ENCODE results near the gene AJUBA. TPM values are rescaled to one million over a fixed set of nuclear protein-coding genes. Genes with fewer than 3 reads are reported as not detected.
"Not testable (repeated sequence)": the region's sequence is repeated elsewhere in the genome, so short reads cannot be mapped to it uniquely, and the experiment has no call there.

The AJUBA gene
- total RNA-seq, 1 donor from 2014 or later, result 111 TPM

GRCh38 chr14:22962061-22962676 lies 20.2 kb downstream of the AJUBA start:
- no peaks in the 10 kb centered on the region for H3K4me1 Mint-ChIP-seq (ENCODE audit: unreplicated experiment)
- no peak overlapping the region for H3K4me3 Mint-ChIP-seq (ENCODE audit: unreplicated experiment)
- no peaks in the 10 kb centered on the region for H3K9me3 Mint-ChIP-seq (ENCODE audit: unreplicated experiment)
- H3K27me3 Mint-ChIP-seq (ENCODE audit: unreplicated experiment), result no peaks in the 10 kb centered on the region
- no peak overlapping the region for H3K27ac Mint-ChIP-seq (ENCODE audit: unreplicated experiment)
- TF ChIP-seq CTCF (IDR thresholded peaks at IDR 0.05), result no peak
- no peaks in the 10 kb centered on the region for H3K36me3 Mint-ChIP-seq (ENCODE audit: unreplicated experiment)
- no peak for DNase-seq (ENCODE audit: extremely low spot score, unreplicated experiment)

- TF ChIP-seq CTCF (IDR thresholded peaks at IDR 0.05), result no peak
Measured at GRCh38 chr14:22955702-22956569, 26.4 kb downstream of the AJUBA start.

GRCh38 chr14:22952418-22952817 lies 29.9 kb downstream of the AJUBA start:
- Mint-ChIP-seq H3K4me1 (ENCODE audit: unreplicated experiment) (peaks cover 17% of the 10 kb centered on the region), H3K27me3 (ENCODE audit: unreplicated experiment) (no peaks in the 10 kb centered on the region), H3K4me3 (ENCODE audit: unreplicated experiment) (no peak overlapping the region), H3K36me3 (ENCODE audit: unreplicated experiment) (peaks cover 23% of the 10 kb centered on the region), H3K27ac (ENCODE audit: unreplicated experiment) (no peak overlapping the region), H3K9me3 (ENCODE audit: unreplicated experiment) (no peaks in the 10 kb centered on the region)
- TF ChIP-seq CTCF (IDR thresholded peaks at IDR 0.05), result no peak
- DNase-seq (ENCODE audit: extremely low spot score, unreplicated experiment), result no peak

More at GRCh38 chr14:22955702-22956569, 26.4 kb downstream of the AJUBA start:
- no peaks in the 10 kb centered on the region for H3K27me3 Mint-ChIP-seq (ENCODE audit: unreplicated experiment)
- no peaks in the 10 kb centered on the region for H3K9me3 Mint-ChIP-seq (ENCODE audit: unreplicated experiment)
- H3K27ac Mint-ChIP-seq (ENCODE audit: unreplicated experiment), result peak overlapping the region; percentile 96
- peak overlapping the region; percentile 89 for H3K4me3 Mint-ChIP-seq (ENCODE audit: unreplicated experiment)
- peaks cover 15% of the 10 kb centered on the region for H3K36me3 Mint-ChIP-seq (ENCODE audit: unreplicated experiment)
- peaks cover 17% of the 10 kb centered on the region for H3K4me1 Mint-ChIP-seq (ENCODE audit: unreplicated experiment)
- no peak for DNase-seq (ENCODE audit: extremely low spot score, unreplicated experiment)

- not testable (repeated sequence) for H3K27me3 Mint-ChIP-seq (ENCODE audit: unreplicated experiment)
Measured at GRCh38 chr14:22951795-22952194, 30.6 kb downstream of the AJUBA start.

GRCh38 chr14:22945642-22946041 lies 36.7 kb downstream of the AJUBA start:
- peaks cover 25% of the 10 kb centered on the region for H3K36me3 Mint-ChIP-seq (ENCODE audit: unreplicated experiment)

More at GRCh38 chr14:22951795-22952194, 30.6 kb downstream of the AJUBA start:
- not testable (repeated sequence) for H3K27ac Mint-ChIP-seq (ENCODE audit: unreplicated experiment); DNase-seq (ENCODE audit: extremely low spot score, unreplicated experiment); H3K4me3 Mint-ChIP-seq (ENCODE audit: unreplicated experiment); H3K9me3 Mint-ChIP-seq (ENCODE audit: unreplicated experiment)
- peaks cover 28% of the 10 kb centered on the region for H3K36me3 Mint-ChIP-seq (ENCODE audit: unreplicated experiment)
- H3K4me1 Mint-ChIP-seq (ENCODE audit: unreplicated experiment), result peaks cover 17% of the 10 kb centered on the region

More at GRCh38 chr14:22945642-22946041, 36.7 kb downstream of the AJUBA start:
- Mint-ChIP-seq H3K4me1 (ENCODE audit: unreplicated experiment) (no peaks in the 10 kb centered on the region), H3K27ac (ENCODE audit: unreplicated experiment) (no peak overlapping the region), H3K27me3 (ENCODE audit: unreplicated experiment) (no peaks in the 10 kb centered on the region), H3K9me3 (ENCODE audit: unreplicated experiment) (no peaks in the 10 kb centered on the region), H3K4me3 (ENCODE audit: unreplicated experiment) (no peak overlapping the region)
- no peak for TF ChIP-seq CTCF (IDR thresholded peaks at IDR 0.05)
- DNase-seq (ENCODE audit: extremely low spot score, unreplicated experiment), result no peak

Measured in osteocyte (in vitro differentiated cells).